IMR-90 (cell line): ENCODE results near the gene LARP7. TPM values are rescaled to one million over a fixed set of nuclear protein-coding genes. Genes with fewer than 3 reads are reported as not detected.

Experiments
- ATAC-seq: fragments of 200-7000 bp; cut with Tn5 transposase; 2 replicates; pipeline ENCODE4 v1.9.1; 2020; ENCODE audit warnings: low read depth, mild to moderate bottlenecking, moderate library complexity
- BruUV-seq: library from RNA; stranded (reverse); fragments of 400-500 nt; replicated peaks from 2 replicates; lab custom pipeline; 2021; lab: Mats Ljungman, UMichigan
- CTCF ChIA-PET: fragments of 300-600 bp; formaldehyde crosslinking; extraction: SDS; loops from one replicate; lab custom pipeline; 2021; ENCODE audit warnings: antibody characterized with exemption; lab: Yijun Ruan, JAX
- POLR2A ChIA-PET: fragments of 300-600 bp; sonication (Branson Sonifier 250); formaldehyde crosslinking; loops from one replicate; lab custom pipeline; 2022; ENCODE audit warnings: antibody characterized with exemption; ENCODE audit not compliant: unreplicated experiment; lab: Charles Lee
- DNase-seq: peaks from one replicate; pipeline ENCODE4 v3.0.0; 2013
- H2AFZ ChIP-seq: replicated peaks from 2 replicates; pipeline ENCODE3; 2013; ENCODE audit warnings: low read length, mild to moderate bottlenecking; ENCODE audit not compliant: poor library complexity
- H2AK5ac ChIP-seq: 2 replicates; pipeline ENCODE4 v1.6.1; 2013; ENCODE audit warnings: low read depth, low read length, inconsistent platforms
- H2AK9ac ChIP-seq: replicated peaks from 2 replicates; pipeline ENCODE3; 2013; ENCODE audit warnings: mild to moderate bottlenecking, low read depth, low read length, moderate library complexity; ENCODE audit not compliant: poor library complexity
- H2BK120ac ChIP-seq: 2 replicates; pipeline ENCODE4 v1.6.1; 2013; ENCODE audit warnings: low read depth, low read length, inconsistent platforms
- H2BK15ac ChIP-seq: 3 replicates; pipeline ENCODE4 v1.6.1; 2013; ENCODE audit warnings: low read depth, low read length, inconsistent platforms
- H2BK20ac ChIP-seq: 2 replicates; pipeline ENCODE4 v1.6.1; 2013; ENCODE audit warnings: low read depth, mild to moderate bottlenecking, inconsistent platforms, low read length, moderate library complexity
- H2BK5ac ChIP-seq: 2 replicates; pipeline ENCODE4 v1.6.1; 2013; ENCODE audit warnings: mild to moderate bottlenecking, low read depth, low read length, inconsistent platforms; ENCODE audit not compliant: poor library complexity, severe bottlenecking
- H3K14ac ChIP-seq: replicated peaks from 2 replicates; pipeline ENCODE4 v1.6.1; 2013; ENCODE audit warnings: low read depth, low read length, inconsistent platforms
- H3K18ac ChIP-seq: 2 replicates; pipeline ENCODE4 v1.6.1; 2013; ENCODE audit warnings: low read depth, low read length, control low read depth
- H3K23ac ChIP-seq: 2 replicates; pipeline ENCODE4 v1.6.1; 2013; ENCODE audit warnings: low read depth, low read length, inconsistent platforms
- H3K27ac ChIP-seq: 2 replicates; pipeline ENCODE4 v1.5.1; 2013; ENCODE audit warnings: mild to moderate bottlenecking, control low read depth, low read length; ENCODE audit not compliant: insufficient read depth
- H3K27me3 ChIP-seq: 2 replicates; pipeline ENCODE4 v1.6.1; 2013; ENCODE audit warnings: low read length; ENCODE audit not compliant: control insufficient read depth, insufficient read depth
- H3K36me3 ChIP-seq: 2 replicates; pipeline ENCODE4 v1.6.1; 2013; ENCODE audit warnings: low read length, mixed read lengths; ENCODE audit not compliant: control insufficient read depth, insufficient read depth
- H3K4ac ChIP-seq: 2 replicates; pipeline ENCODE4 v1.6.1; 2013; ENCODE audit warnings: low read depth, low read length, inconsistent platforms
- H3K4me1 ChIP-seq: 2 replicates; pipeline ENCODE4 v1.6.1; 2013; ENCODE audit warnings: low read length, mixed read lengths; ENCODE audit not compliant: control insufficient read depth, insufficient read depth
- H3K4me2 ChIP-seq: 2 replicates; pipeline ENCODE4 v1.6.1; 2013; ENCODE audit warnings: low read depth, mild to moderate bottlenecking, control low read depth, low read length, moderate library complexity
- H3K4me3 ChIP-seq: 2 replicates; pipeline ENCODE4 v1.5.1; 2013; ENCODE audit warnings: low read depth, mild to moderate bottlenecking, control low read depth, low read length, moderate library complexity; ENCODE audit not compliant: insufficient read depth
- H3K56ac ChIP-seq: 2 replicates; pipeline ENCODE4 v1.6.1; 2013; ENCODE audit warnings: low read length, inconsistent platforms; ENCODE audit not compliant: insufficient read depth; ENCODE audit errors: extremely low read depth
- H3K79me1 ChIP-seq, 2 experiments: 2 replicates each; pipeline ENCODE4 v1.6.1; 2013; ENCODE audit warnings: low read length in 2 of 2, inconsistent platforms in 1 of 2, low read depth in 1 of 2
- H3K9ac ChIP-seq: 2 replicates; pipeline ENCODE4 v1.6.1; 2013; ENCODE audit warnings: low read depth, low read length, control low read depth
- H3K9me1 ChIP-seq: 2 replicates; pipeline ENCODE4 v1.6.1; 2013; ENCODE audit warnings: low read length, inconsistent platforms; ENCODE audit not compliant: insufficient read depth
- H3K9me3 ChIP-seq: 2 replicates; pipeline ENCODE4 v1.6.1; 2013; ENCODE audit warnings: low read length; ENCODE audit not compliant: control insufficient read depth, insufficient read depth
- H4K20me1 ChIP-seq: 2 replicates; pipeline ENCODE4 v1.6.1; 2013; ENCODE audit warnings: low read length, inconsistent platforms; ENCODE audit not compliant: insufficient read depth
- H4K5ac ChIP-seq: 2 replicates; pipeline ENCODE4 v1.6.1; 2013; ENCODE audit warnings: mild to moderate bottlenecking, low read depth, low read length, control low read depth
- H4K8ac ChIP-seq, 2 experiments: 2 replicates each; pipeline ENCODE4 v1.6.1; 2013; ENCODE audit warnings: low read depth in 2 of 2, low read length in 2 of 2, control low read depth in 1 of 2, inconsistent platforms in 1 of 2
- H4K91ac ChIP-seq: 2 replicates; pipeline ENCODE4 v1.6.1; 2013; ENCODE audit warnings: low read depth, low read length, inconsistent platforms; ENCODE audit not compliant: insufficient read depth
- BHLHE40 ChIP-seq: fragments of 150-350 bp; IDR thresholded peaks from 2 replicates; pipeline ENCODE4 v1.6.1; 2016; ENCODE audit warnings: mild to moderate bottlenecking, low read depth, low read length
- CEBPB ChIP-seq: IDR thresholded peaks from 2 replicates; pipeline ENCODE4 v1.6.1; 2012; ENCODE audit warnings: low read depth, low read length, improper control_type of control experiment
- ELK1 ChIP-seq: fragments of 150-350 bp; IDR thresholded peaks from 2 replicates; pipeline ENCODE4 v1.6.1; 2016; ENCODE audit warnings: low read depth, mild to moderate bottlenecking, low read length, moderate library complexity, borderline replicate concordance
- MAFK ChIP-seq: IDR thresholded peaks from 2 replicates; pipeline ENCODE4 v1.6.1; 2012; ENCODE audit warnings: low read depth, low read length, improper control_type of control experiment
- MAZ ChIP-seq: IDR thresholded peaks from 2 replicates; pipeline ENCODE4 v1.6.1; 2012; ENCODE audit warnings: low read depth, mild to moderate bottlenecking, low read length, improper control_type of control experiment, moderate library complexity, borderline replicate concordance
- NFE2L2 ChIP-seq: fragments of 150-350 bp; IDR thresholded peaks from 2 replicates; pipeline ENCODE4 v1.6.1; 2016; ENCODE audit warnings: low read depth, mild to moderate bottlenecking, low read length
- POLR2A ChIP-seq: IDR thresholded peaks from 2 replicates; pipeline ENCODE4 v1.6.1; 2012; ENCODE audit warnings: mild to moderate bottlenecking, low read depth, low read length
- RAD21 ChIP-seq: IDR thresholded peaks from 2 replicates; pipeline ENCODE4 v1.6.1; 2012; ENCODE audit warnings: low read length, improper control_type of control experiment
- RCOR1 ChIP-seq: IDR thresholded peaks from 2 replicates; pipeline ENCODE4 v1.6.1; 2012; ENCODE audit warnings: mild to moderate bottlenecking, low read length, improper control_type of control experiment; ENCODE audit not compliant: insufficient replicate concordance
- SMC3 ChIP-seq: fragments of 150-350 bp; IDR thresholded peaks from 2 replicates; pipeline ENCODE4 v1.6.1; 2016; ENCODE audit warnings: low read depth, mild to moderate bottlenecking, antibody characterized with exemption, low read length, moderate library complexity
- dilution Hi-C: fragments of 300-500 bp; cut with HindIII; formaldehyde crosslinking; loops from one replicate; pipeline ENCODE4 v1.14.3; 2018; ENCODE audit warnings: low sequenced_read_pairs; ENCODE audit not compliant: unreplicated experiment
- in situ Hi-C: fragments of 300-500 bp; cut with MboI; formaldehyde crosslinking; loops from 3 replicates; pipeline ENCODE4 v1.14.3; 2019; ENCODE audit warnings: low sequenced_read_pairs, inconsistent platforms, mixed read lengths
- intact Hi-C: fragments of 100-400 bp; cut with micrococcal nuclease; formaldehyde crosslinking; loops from 2 replicates; pipeline ENCODE4 v1.10.0; 2022
- polyA plus RNA-seq, 3 experiments: library from polyadenylated mRNA; depleted of rRNA; stranded (reverse); fragments of >200 nt; gene quantifications; 2 replicates each; pipeline ENCODE4 v1.2.3, GENCODE V29; 2012; ENCODE audit warnings: low replicate concordance in 1 of 3
- total RNA-seq: library from RNA; depleted of rRNA; stranded (reverse); fragments of >200 nt; gene quantifications from 2 replicates; pipeline ENCODE4 v1.2.3, GENCODE V29; 2012
- TF ChIP-seq, protein P1 (sequence below): fragments of 150-350 bp; IDR thresholded peaks from 2 replicates; pipeline ENCODE4 v1.6.1; 2017; ENCODE audit warnings: mild to moderate bottlenecking, antibody characterized with exemption, low read length, low read depth
- TF ChIP-seq, protein P2 (sequence below): conservative IDR thresholded peaks from 2 replicates; pipeline ENCODE4 v1.5.1; 2012; ENCODE audit warnings: mild to moderate bottlenecking, low read depth, low read length, improper control_type of control experiment

LARP7 gene
- total and polyA plus RNA-seq, 2 of the 4 experiments (the other 2 are of a cell fraction): 5.9 to 15.3 TPM

GRCh38 chr4:112651641-112652040 lies 14.7 kb downstream of the LARP7 start:
- no peak overlapping the region for H4K91ac ChIP-seq
- in situ Hi-C loops: no loop called here
- no peak overlapping the region for H2AK5ac ChIP-seq
- H2BK5ac ChIP-seq: no peak overlapping the region
- POLR2A ChIA-PET: no interaction called here
- H3K9me3 ChIP-seq: no peaks in the 10 kb centered on the region
- dilution Hi-C loops: no loop called here
- no peak overlapping the region for H2BK120ac ChIP-seq
- no TSS peak for BruUV-seq
- no peak overlapping the region for H2BK20ac ChIP-seq
- no peak overlapping the region for H3K56ac ChIP-seq
- H3K18ac ChIP-seq: no peak overlapping the region
- H3K14ac ChIP-seq: no peak overlapping the region
- intact Hi-C loops: no loop called here
- H2AK9ac ChIP-seq: no peak overlapping the region
- no peak overlapping the region for H2BK15ac ChIP-seq
- no peaks in the 10 kb centered on the region for H3K27me3 ChIP-seq
- no peak overlapping the region for H4K8ac ChIP-seq
- no peak overlapping the region for H3K27ac ChIP-seq
- no peak overlapping the region for H3K4me2 ChIP-seq
- no peaks in the 10 kb centered on the region for H4K20me1 ChIP-seq
- CTCF ChIA-PET: interaction anchor here (0.6 kb wide), 1 partner anchor 255 kb away, joined by 3 read pairs; no protein-coding TSS in a partner anchor
- H3K4ac ChIP-seq: no peak overlapping the region
- no peak overlapping the region for H3K9ac ChIP-seq
- TF ChIP-seq NFE2L2 (no peak), CEBPB (no peak), POLR2A (no peak), ELK1 (no peak), RAD21 (no peak), RCOR1 (no peak), BHLHE40 (no peak), SMC3 (no peak), MAFK (no peak), MAZ (no peak)
- TF ChIP-seq, protein P1, sequence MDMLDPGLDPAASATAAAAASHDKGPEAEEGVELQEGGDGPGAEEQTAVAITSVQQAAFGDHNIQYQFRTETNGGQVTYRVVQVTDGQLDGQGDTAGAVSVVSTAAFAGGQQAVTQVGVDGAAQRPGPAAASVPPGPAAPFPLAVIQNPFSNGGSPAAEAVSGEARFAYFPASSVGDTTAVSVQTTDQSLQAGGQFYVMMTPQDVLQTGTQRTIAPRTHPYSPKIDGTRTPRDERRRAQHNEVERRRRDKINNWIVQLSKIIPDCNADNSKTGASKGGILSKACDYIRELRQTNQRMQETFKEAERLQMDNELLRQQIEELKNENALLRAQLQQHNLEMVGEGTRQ: no peak
- TF ChIP-seq, protein P2, sequence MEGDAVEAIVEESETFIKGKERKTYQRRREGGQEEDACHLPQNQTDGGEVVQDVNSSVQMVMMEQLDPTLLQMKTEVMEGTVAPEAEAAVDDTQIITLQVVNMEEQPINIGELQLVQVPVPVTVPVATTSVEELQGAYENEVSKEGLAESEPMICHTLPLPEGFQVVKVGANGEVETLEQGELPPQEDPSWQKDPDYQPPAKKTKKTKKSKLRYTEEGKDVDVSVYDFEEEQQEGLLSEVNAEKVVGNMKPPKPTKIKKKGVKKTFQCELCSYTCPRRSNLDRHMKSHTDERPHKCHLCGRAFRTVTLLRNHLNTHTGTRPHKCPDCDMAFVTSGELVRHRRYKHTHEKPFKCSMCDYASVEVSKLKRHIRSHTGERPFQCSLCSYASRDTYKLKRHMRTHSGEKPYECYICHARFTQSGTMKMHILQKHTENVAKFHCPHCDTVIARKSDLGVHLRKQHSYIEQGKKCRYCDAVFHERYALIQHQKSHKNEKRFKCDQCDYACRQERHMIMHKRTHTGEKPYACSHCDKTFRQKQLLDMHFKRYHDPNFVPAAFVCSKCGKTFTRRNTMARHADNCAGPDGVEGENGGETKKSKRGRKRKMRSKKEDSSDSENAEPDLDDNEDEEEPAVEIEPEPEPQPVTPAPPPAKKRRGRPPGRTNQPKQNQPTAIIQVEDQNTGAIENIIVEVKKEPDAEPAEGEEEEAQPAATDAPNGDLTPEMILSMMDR: no peak
- H3K36me3 ChIP-seq: peaks cover 27% of the 10 kb centered on the region
- H3K4me1 ChIP-seq: no peaks in the 10 kb centered on the region
- no peak for DNase-seq
- no peak overlapping the region for H3K4me3 ChIP-seq
- ATAC-seq: no peak
- no peak overlapping the region for H3K23ac ChIP-seq
- no peak overlapping the region for H2AFZ ChIP-seq
- H4K5ac ChIP-seq: no peak overlapping the region
- no peaks in the 10 kb centered on the region for H3K9me1 ChIP-seq
- no peaks in the 10 kb centered on the region for H3K79me1 ChIP-seq
